ACHN (cell line): Measurements from ENCODE around the gene FAM156A.
"Not testable (repeated sequence)": the region's sequence is repeated elsewhere in the genome, so short reads cannot be mapped to it uniquely, and the experiment has no call there.

Experiments used
- DNase-seq: peaks from one replicate; pipeline ENCODE4 v3.0.0-alpha.2; 2015
- in situ Hi-C: cut with HindIII; loops from 2 replicates; pipeline ENCODE4 v1.10.0; 2017; ENCODE audit warnings: low sequenced_read_pairs, low pct_ligation_motif_present, low pct_unique_long_range_greater_than_20kb

Gene FAM156A

GRCh38 chrX:52974336-52974992 is 16.1 kb upstream of the FAM156A start:
- DNase-seq, in situ Hi-C loops: not testable (repeated sequence)

GRCh38 chrX:52967922-52968321 is 9.6 kb upstream of the FAM156A start:
- DNase-seq, in situ Hi-C loops: not testable (repeated sequence)

DNA sequence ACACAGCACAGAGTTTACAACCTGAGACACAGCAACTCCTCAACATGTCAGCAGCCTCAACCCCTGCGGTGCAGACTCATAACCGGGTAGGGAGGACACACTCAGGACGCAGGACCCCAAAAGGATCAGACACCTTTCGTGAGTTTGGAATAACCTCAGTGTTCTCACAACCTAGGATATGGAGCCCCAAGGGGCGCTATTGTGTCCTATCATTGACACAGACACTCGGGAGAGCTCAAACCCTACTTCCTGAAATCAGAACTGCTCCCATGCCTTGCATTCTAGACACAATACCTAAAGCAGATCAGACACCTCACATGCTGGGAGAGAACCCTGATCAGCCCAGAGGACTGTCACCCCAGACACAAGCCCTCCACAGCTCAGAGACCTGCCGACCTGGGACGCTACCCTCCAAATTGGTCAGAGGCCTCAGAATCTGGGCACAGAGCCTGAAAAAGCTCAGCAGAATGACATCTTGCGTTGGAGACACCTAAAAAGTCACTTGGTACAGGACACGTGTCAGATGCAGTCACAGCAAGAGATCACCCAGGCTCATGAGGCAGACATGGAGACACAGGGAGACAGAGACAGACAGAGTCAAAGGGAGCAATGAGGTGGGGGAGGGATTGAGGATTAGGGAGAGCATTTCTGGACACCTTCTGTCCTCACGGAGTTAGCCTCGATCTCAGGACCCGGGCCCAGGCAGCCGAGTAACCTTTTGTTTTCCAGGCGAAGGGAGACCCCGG is 8.8 kb upstream of the FAM156A start:
- in situ Hi-C loops, DNase-seq: not testable (repeated sequence)

- DNase-seq, in situ Hi-C loops: not testable (repeated sequence)
Measured at GRCh38 chrX:52958961-52959360, 643 bp upstream of the FAM156A start.

DNA sequence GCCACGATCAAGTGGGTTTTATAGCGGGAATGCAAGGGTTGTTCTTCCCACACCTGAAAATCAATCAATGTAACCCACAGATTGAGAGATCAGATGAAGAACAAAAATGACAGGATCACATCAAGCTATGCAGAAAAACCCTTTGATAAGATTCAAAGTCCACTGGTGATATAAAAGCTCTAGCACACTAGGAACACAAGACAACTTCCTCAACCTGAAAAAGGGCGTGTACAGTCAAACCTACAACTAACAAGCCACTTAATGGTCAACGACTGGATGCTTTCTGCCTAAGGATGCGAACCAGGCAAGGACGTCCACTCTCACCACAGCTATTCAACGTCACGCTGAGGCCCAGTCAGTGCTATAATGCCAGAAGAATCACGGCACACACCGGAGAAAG is 8.4 kb downstream of the FAM156A start:
- in situ Hi-C loops, DNase-seq: not testable (repeated sequence)

GRCh38 chrX:52949325-52949724 is 9.0 kb downstream of the FAM156A start:
- in situ Hi-C loops, DNase-seq: not testable (repeated sequence)

DNA sequence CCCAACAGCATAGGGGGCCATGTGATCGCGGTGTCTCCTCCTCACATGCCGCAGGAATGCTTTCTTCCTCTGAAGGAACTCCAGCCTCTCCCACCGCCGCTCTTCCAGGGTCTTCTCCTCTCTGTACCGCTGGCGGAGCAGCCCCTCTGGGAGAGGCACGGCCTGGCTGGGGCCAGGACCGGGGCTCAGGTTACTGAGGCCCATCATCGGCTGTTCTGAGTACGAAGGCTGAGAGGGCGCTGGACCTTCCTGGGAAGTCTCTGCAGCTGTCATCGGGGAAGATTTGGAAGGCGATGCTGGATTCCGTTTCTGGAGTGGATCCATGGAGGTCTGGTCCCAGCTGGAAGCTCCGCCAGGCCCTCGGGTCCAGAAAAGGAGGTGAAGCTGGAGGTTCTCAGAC is 10.1 kb downstream of the FAM156A start:
- in situ Hi-C loops, DNase-seq: not testable (repeated sequence)

DNA sequence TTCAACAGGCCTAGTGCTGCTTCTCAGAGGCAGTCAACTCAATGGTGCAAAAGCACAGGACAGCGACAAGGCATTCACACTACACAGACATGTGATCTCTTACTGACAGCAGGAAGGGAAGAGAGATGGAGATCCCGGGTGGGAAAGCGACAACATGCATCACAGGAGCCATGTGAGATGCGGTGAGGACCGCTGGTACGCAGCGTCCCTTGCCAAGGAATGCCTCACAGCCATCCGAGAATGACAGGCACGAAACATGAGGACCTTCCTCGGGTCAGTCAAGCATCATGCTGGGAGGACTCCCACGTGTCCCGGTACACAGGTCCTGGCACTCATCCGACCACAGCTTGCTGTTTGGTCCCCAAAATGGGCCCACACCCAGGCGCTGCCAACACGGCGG is 10.8 kb downstream of the FAM156A start:
- in situ Hi-C loops, DNase-seq: not testable (repeated sequence)

- in situ Hi-C loops, DNase-seq: not testable (repeated sequence)
Measured at GRCh38 chrX:52945838-52946494, 12.4 kb downstream of the FAM156A start.

- DNase-seq, in situ Hi-C loops: not testable (repeated sequence)
Measured at GRCh38 chrX:52941728-52942127, 16.6 kb downstream of the FAM156A start.

GRCh38 chrX:52940704-52941103 is 17.6 kb downstream of the FAM156A start:
- DNase-seq, in situ Hi-C loops: not testable (repeated sequence)

GRCh38 chrX:52935470-52935784 is 22.9 kb downstream of the FAM156A start:
- in situ Hi-C loops, DNase-seq: not testable (repeated sequence)

GRCh38 chrX:52934704-52935469 is 23.4 kb downstream of the FAM156A start:
- in situ Hi-C loops = no loop called here

GRCh38 chrX:52933976-52934703 is 24.2 kb downstream of the FAM156A start:
- DNase-seq = no peak
- in situ Hi-C loops = no loop called here

More at GRCh38 chrX:52934704-52935469, 23.4 kb downstream of the FAM156A start:
- DNase-seq = peak; percentile 83

GRCh38 chrX:52933213-52933612 is 25.1 kb downstream of the FAM156A start:
- DNase-seq = no peak
- in situ Hi-C loops = no loop called here

GRCh38 chrX:52930214-52930613 is 28.1 kb downstream of the FAM156A start:
- in situ Hi-C loops, DNase-seq: not testable (repeated sequence)

DNA sequence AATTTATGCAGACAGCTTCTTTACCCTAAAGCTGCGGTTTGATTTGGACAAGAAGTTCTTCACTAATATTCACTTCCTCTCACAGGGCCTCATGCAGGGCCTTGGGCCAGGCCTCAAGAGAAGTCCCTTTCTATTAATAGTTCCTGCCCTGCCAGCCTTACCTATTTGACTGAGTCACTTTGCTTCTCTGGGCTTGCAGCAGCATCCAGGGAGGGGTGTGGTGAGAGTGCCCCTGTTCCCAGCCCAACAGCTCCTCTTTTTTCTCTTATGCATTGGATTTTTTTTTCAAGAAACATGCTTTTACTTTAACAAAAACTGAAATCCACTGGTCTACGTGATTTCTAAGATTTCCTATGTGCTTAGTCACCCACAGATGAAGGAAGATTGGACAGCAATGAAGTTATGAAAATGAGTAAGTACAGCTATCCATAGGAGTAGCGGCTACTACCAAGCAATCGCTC is 34.5 kb downstream of the FAM156A start:
- in situ Hi-C loops = no loop called here
- DNase-seq = peak; percentile 14

- DNase-seq, in situ Hi-C loops: not testable (repeated sequence)
Measured at GRCh38 chrX:52914704-52915103, 43.6 kb downstream of the FAM156A start.
